KMS-11 (cell line): ENCODE measurements around the gene UBALD1.

Source experiments
- H2AFZ ChIP-seq: fragments of 200-600 bp; sonication (generic); 2 replicates; pipeline ENCODE4 v1.6.1; 2016; ENCODE audit warnings: antibody characterized with exemption, mixed run types, low read depth
- H3K27ac ChIP-seq: fragments of 200-600 bp; sonication (generic); 2 replicates; pipeline ENCODE4 v1.6.1; 2016; ENCODE audit warnings: mild to moderate bottlenecking, mixed run types
- H3K27me3 ChIP-seq: fragments of 200-600 bp; sonication (generic); 2 replicates; pipeline ENCODE4 v1.6.1; 2017; ENCODE audit warnings: mild to moderate bottlenecking, low read depth, mixed run types, moderate library complexity; ENCODE audit not compliant: insufficient read depth
- H3K36me3 ChIP-seq: fragments of 200-600 bp; sonication (generic); 2 replicates; pipeline ENCODE4 v1.6.1; 2017; ENCODE audit warnings: mild to moderate bottlenecking, mixed run types; ENCODE audit not compliant: insufficient read depth
- H3K4me1 ChIP-seq: fragments of 200-600 bp; sonication (generic); 2 replicates; pipeline ENCODE4 v1.6.1; 2016; ENCODE audit warnings: mild to moderate bottlenecking, low read depth, mixed run types; ENCODE audit not compliant: poor library complexity, severe bottlenecking
- H3K4me2 ChIP-seq: fragments of 200-600 bp; sonication (generic); 2 replicates; pipeline ENCODE4 v1.7.0; 2016; ENCODE audit warnings: mild to moderate bottlenecking, mixed run types
- H3K4me3 ChIP-seq: fragments of 200-600 bp; sonication (generic); IDR thresholded peaks from 2 replicates; pipeline ENCODE4 v1.6.1; 2017; ENCODE audit warnings: low read depth, low read length, mixed read lengths; ENCODE audit not compliant: insufficient read depth
- H3K79me2 ChIP-seq: fragments of 200-600 bp; sonication (generic); 2 replicates; pipeline ENCODE4 v1.6.1; 2016; ENCODE audit warnings: low read depth, mixed run types; ENCODE audit not compliant: insufficient read depth
- H3K9ac ChIP-seq: fragments of 200-600 bp; sonication (generic); 2 replicates; pipeline ENCODE4 v1.6.1; 2016; ENCODE audit warnings: mild to moderate bottlenecking, mixed run types
- H4K20me1 ChIP-seq: fragments of 200-600 bp; sonication (generic); 2 replicates; pipeline ENCODE4 v1.6.1; 2016; ENCODE audit warnings: mild to moderate bottlenecking, mixed run types; ENCODE audit not compliant: insufficient read depth
- TF ChIP-seq, protein P1 (sequence below): fragments of 200-600 bp; sonication (generic); conservative IDR thresholded peaks from 2 replicates; pipeline ENCODE4 v1.6.1; 2017; ENCODE audit warnings: low read depth, mild to moderate bottlenecking, antibody characterized with exemption, low read length, moderate library complexity, mixed read lengths

Gene UBALD1

DNA sequence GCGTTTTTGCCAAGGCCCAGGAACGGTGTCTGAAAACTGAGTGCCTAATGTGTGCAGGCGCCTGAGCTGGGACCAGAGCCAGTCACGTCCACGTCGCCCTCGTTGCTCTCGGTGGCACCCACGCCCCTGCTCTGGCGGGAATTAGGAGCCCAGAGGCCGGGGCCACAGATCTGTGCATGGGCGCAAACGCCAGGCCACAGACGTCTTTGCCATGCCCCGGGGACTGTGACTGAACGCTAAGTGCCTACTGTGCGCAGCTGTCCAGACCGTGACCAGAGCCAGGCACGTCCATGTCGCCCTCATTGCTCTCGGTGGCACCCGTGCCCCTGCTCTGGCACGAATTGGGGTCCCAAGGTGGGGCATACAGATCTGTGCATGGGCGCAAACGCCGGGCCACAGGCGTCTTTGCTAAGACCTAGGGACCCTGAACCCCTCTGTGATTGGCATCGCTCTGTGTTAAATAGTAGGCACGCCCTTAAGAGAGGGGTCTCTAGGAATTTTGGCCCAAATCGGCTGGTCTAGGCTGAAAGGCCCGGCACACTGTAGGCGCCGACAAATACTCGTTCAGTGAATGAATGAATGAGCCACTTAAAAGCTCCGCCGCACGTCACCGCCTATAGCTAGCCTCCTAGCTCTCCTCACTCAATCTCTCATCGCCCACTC is 827 bp upstream of the UBALD1 start:
- no peaks in the 10 kb centered on the region for H3K27me3 ChIP-seq
- H3K4me3 ChIP-seq, result no peak overlapping the region
- peaks cover 9% of the 10 kb centered on the region; the same call in 1 of the 2 replicates for H3K79me2 ChIP-seq
- no peaks in the 10 kb centered on the region for H3K36me3 ChIP-seq
- H3K27ac ChIP-seq, result peak overlapping the region; percentile 50
- peak overlapping the region; percentile 83 for H3K4me2 ChIP-seq
- H2AFZ ChIP-seq, result peak overlapping the region; percentile 87
- peaks cover 30% of the 10 kb centered on the region for H3K4me1 ChIP-seq
- no peaks in the 10 kb centered on the region for H4K20me1 ChIP-seq
- TF ChIP-seq, protein P1, sequence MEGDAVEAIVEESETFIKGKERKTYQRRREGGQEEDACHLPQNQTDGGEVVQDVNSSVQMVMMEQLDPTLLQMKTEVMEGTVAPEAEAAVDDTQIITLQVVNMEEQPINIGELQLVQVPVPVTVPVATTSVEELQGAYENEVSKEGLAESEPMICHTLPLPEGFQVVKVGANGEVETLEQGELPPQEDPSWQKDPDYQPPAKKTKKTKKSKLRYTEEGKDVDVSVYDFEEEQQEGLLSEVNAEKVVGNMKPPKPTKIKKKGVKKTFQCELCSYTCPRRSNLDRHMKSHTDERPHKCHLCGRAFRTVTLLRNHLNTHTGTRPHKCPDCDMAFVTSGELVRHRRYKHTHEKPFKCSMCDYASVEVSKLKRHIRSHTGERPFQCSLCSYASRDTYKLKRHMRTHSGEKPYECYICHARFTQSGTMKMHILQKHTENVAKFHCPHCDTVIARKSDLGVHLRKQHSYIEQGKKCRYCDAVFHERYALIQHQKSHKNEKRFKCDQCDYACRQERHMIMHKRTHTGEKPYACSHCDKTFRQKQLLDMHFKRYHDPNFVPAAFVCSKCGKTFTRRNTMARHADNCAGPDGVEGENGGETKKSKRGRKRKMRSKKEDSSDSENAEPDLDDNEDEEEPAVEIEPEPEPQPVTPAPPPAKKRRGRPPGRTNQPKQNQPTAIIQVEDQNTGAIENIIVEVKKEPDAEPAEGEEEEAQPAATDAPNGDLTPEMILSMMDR, result no peak
- peak overlapping the region; percentile 83; the same call in 1 of the 2 replicates for H3K9ac ChIP-seq

DNA sequence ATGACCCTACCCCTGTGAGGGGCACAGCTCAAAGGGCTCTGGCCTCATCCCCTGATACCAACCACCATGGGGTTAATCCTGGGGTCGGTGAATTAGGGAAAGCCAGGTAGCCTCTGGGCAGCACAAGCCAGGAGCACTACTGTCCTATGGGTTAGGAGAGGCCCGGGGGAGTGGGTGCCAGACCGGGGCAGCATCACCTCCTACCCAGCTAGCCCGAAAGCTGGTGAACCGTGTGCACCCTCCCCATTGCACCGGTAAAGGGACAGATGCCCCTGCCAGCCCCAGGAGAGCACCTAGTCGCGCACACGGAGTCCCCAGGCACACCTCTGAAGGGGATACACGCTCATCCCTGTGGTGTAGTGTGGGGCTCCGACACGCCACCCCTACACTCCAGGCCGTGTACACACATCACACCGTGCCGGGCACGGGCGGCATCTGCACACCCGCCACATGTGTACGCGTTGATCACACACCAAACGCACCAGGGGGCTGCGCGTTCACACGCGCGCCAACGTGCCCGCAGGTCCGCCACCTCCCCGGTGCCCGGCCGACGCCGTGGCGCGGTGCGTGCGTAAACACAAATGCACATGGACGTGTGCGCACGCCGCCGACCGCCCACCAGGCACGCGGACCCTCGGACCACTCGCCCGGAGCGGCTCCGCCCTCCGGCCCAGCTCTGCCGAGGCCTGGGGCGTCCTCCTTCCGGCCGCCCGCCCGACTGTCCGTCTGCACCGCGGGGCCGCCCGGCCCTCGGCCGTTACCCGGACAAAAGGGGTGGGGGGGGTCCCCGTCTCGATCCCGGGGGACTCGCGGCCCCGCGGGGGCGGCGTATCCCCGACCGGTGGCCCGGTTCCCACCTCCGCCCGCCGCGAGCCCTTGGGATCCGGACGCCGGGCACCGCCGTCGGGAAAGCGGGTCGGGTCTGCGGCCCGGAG is 785 bp downstream of the UBALD1 start:
- Histone ChIP-seq H3K36me3 (no peaks in the 10 kb centered on the region), H2AFZ (peak overlapping the region; percentile 87), H3K4me1 (peaks cover 30% of the 10 kb centered on the region), H3K27me3 (no peaks in the 10 kb centered on the region), H3K9ac (peak overlapping the region; percentile 83), H3K4me2 (peak overlapping the region; percentile 83), H3K79me2 (peaks cover 9% of the 10 kb centered on the region; the same call in 1 of the 2 replicates), H3K27ac (no peak overlapping the region), H4K20me1 (no peaks in the 10 kb centered on the region), H3K4me3 (no peak overlapping the region)
- TF ChIP-seq, protein P1, result no peak

DNA sequence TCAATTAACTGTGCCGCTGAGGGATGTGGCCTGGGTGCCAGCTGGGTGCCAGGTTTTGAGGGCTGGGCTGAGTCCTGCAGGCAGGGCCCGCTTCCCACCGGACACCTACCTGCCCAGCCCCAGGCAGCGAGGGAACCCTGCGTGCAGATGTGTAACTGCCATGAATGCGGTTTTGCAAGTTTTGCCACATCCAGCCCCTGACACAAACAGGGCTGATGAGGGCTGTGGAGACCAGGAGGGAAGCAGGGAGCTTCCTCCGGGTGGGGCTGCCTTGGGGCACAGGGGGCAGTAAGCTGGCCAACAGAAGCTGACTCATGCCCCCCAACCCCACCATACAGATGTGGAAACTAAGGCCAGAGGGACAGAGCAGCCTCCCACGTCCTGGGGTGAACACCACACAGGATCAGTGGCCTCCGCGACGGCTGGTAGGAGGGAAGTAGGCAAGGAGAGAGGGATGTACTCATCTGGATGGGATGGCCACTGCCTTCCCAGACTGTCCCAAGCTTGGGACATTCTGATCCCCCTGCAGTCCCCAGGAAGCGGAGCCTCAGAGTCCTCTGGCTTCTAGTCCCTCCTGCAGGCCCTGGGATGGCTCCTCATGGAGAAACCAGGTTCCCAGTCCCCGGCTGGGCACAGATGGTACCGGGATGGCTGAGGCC is 1.6 kb downstream of the UBALD1 start:
- peaks cover 9% of the 10 kb centered on the region; the same call in 1 of the 2 replicates for H3K79me2 ChIP-seq

DNA sequence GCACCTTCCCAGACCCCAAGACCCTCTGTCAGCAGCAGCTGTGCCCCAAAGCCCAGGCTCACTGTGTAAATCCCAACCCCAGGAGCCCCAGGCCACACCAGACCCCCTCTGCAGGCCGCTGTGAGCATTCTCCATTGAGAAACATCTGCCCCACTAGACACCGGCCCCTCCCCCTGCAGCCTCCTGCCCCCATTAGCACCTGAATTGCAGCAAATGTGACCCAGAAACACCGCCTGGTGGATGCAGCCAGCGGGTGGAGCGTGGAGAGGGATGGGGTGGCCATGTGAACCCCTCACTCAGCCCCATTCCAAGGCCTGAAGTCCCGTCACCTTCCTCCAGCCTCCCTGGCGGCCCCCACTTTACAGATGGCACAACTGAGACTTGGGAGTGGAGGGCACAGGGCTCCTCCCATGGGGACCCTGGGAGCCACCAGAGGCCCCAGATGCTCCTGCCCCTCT is 2.2 kb downstream of the UBALD1 start:
- Histone ChIP-seq H4K20me1 (no peaks in the 10 kb centered on the region), H3K4me1 (peaks cover 30% of the 10 kb centered on the region), H3K79me2 (peaks cover 9% of the 10 kb centered on the region; the same call in 1 of the 2 replicates), H3K27ac (no peak overlapping the region), H3K4me2 (no peak overlapping the region), H2AFZ (no peak overlapping the region), H3K27me3 (no peaks in the 10 kb centered on the region), H3K36me3 (no peaks in the 10 kb centered on the region), H3K4me3 (no peak overlapping the region), H3K9ac (no peak overlapping the region)
- TF ChIP-seq, protein P1, result no peak

More for the DNA sequence above, 1.6 kb downstream of the UBALD1 start:
- no peak overlapping the region for H3K27ac ChIP-seq
- H3K9ac ChIP-seq, result peak overlapping the region; percentile 83; the same call in 1 of the 2 replicates
- peak overlapping the region; percentile 83 for H3K4me2 ChIP-seq
- TF ChIP-seq, protein P1, result no peak
- H4K20me1 ChIP-seq, result no peaks in the 10 kb centered on the region
- H3K4me1 ChIP-seq, result peaks cover 30% of the 10 kb centered on the region
- H3K36me3 ChIP-seq, result no peaks in the 10 kb centered on the region
- no peaks in the 10 kb centered on the region for H3K27me3 ChIP-seq
- no peak overlapping the region for H3K4me3 ChIP-seq
- no peak overlapping the region for H2AFZ ChIP-seq
